ENCODE measurements around the gene SNRNP70.
A peak's percentile ranks its signal among the peaks of the same experiment; 100 is the strongest.

The SNRNP70 gene

GRCh38 chr19:49102303-49102702 lies 17.1 kb downstream of the SNRNP70 start:
- H3K27ac ChIP-seq (ENCODE audit: low read depth, low read length) = no peak overlapping the region
- H3K27me3 ChIP-seq (ENCODE audit: insufficient read depth, low read length) = no peaks in the 10 kb centered on the region
- H3K36me3 ChIP-seq (ENCODE audit: insufficient read depth, low read length) = peaks cover 18% of the 10 kb centered on the region
- H3K79me2 ChIP-seq (ENCODE audit: control insufficient read depth, insufficient read depth, low read length, unreplicated experiment) = peaks cover 13% of the 10 kb centered on the region
- H2AFZ ChIP-seq (ENCODE audit: low read length, unreplicated experiment) = no peak overlapping the region
- no peak overlapping the region for H3K4me3 ChIP-seq (ENCODE audit: low read depth, low read length)
- H3K4me1 ChIP-seq (ENCODE audit: control insufficient read depth, insufficient read depth, low read length, unreplicated experiment) = no peaks in the 10 kb centered on the region

GRCh38 chr19:49103331-49104085 lies 18.3 kb downstream of the SNRNP70 start:
- H3K27me3 ChIP-seq (ENCODE audit: insufficient read depth, low read length) = no peaks in the 10 kb centered on the region
- peaks cover 8% of the 10 kb centered on the region for H3K36me3 ChIP-seq (ENCODE audit: insufficient read depth, low read length)
- no peak overlapping the region for H2AFZ ChIP-seq (ENCODE audit: low read length, unreplicated experiment)
- no peak overlapping the region for H3K4me3 ChIP-seq (ENCODE audit: low read depth, low read length)
- peaks cover 3% of the 10 kb centered on the region for H3K79me2 ChIP-seq (ENCODE audit: control insufficient read depth, insufficient read depth, low read length, unreplicated experiment)
- no peaks in the 10 kb centered on the region for H3K4me1 ChIP-seq (ENCODE audit: control insufficient read depth, insufficient read depth, low read length, unreplicated experiment)
- H3K27ac ChIP-seq (ENCODE audit: low read depth, low read length) = no peak overlapping the region

- Histone ChIP-seq H3K4me3 (ENCODE audit: low read depth, low read length) (no peak overlapping the region), H3K27me3 (ENCODE audit: insufficient read depth, low read length) (no peaks in the 10 kb centered on the region), H3K4me1 (ENCODE audit: control insufficient read depth, insufficient read depth, low read length, unreplicated experiment) (no peaks in the 10 kb centered on the region), H2AFZ (ENCODE audit: low read length, unreplicated experiment) (no peak overlapping the region), H3K36me3 (ENCODE audit: insufficient read depth, low read length) (peaks cover 2% of the 10 kb centered on the region; the same call in 1 of the 2 replicates), H3K27ac (ENCODE audit: low read depth, low read length) (no peak overlapping the region), H3K79me2 (ENCODE audit: control insufficient read depth, insufficient read depth, low read length, unreplicated experiment) (no peaks in the 10 kb centered on the region)
These were observed 19.1 kb downstream of the SNRNP70 start for GRCh38 chr19:49104229-49104864.

- H3K4me1 ChIP-seq (ENCODE audit: control insufficient read depth, insufficient read depth, low read length, unreplicated experiment) = peaks cover 8% of the 10 kb centered on the region
- H3K27ac ChIP-seq (ENCODE audit: low read depth, low read length) = no peak overlapping the region
- H3K79me2 ChIP-seq (ENCODE audit: control insufficient read depth, insufficient read depth, low read length, unreplicated experiment) = no peaks in the 10 kb centered on the region
- H2AFZ ChIP-seq (ENCODE audit: low read length, unreplicated experiment) = no peak overlapping the region
- H3K36me3 ChIP-seq (ENCODE audit: insufficient read depth, low read length) = 0 out of 2 replicates have a peak, but pooled peaks cover 2% of the 10 kb centered on the region
- H3K27me3 ChIP-seq (ENCODE audit: insufficient read depth, low read length) = no peaks in the 10 kb centered on the region
- H3K4me3 ChIP-seq (ENCODE audit: low read depth, low read length) = no peak overlapping the region
These were observed 21.4 kb downstream of the SNRNP70 start for GRCh38 chr19:49106648-49107135.

GRCh38 chr19:49107625-49108459 lies 22.6 kb downstream of the SNRNP70 start:
- no peak overlapping the region for H3K4me3 ChIP-seq (ENCODE audit: low read depth, low read length)
- H2AFZ ChIP-seq (ENCODE audit: low read length, unreplicated experiment) = no peak overlapping the region
- no peak overlapping the region for H3K27ac ChIP-seq (ENCODE audit: low read depth, low read length)

GRCh38 chr19:49109051-49109450 lies 23.8 kb downstream of the SNRNP70 start:
- Histone ChIP-seq H3K4me3 (ENCODE audit: low read depth, low read length) (no peak overlapping the region), H3K27ac (ENCODE audit: low read depth, low read length) (no peak overlapping the region), H3K27me3 (ENCODE audit: insufficient read depth, low read length) (no peaks in the 10 kb centered on the region), H3K79me2 (ENCODE audit: control insufficient read depth, insufficient read depth, low read length, unreplicated experiment) (no peaks in the 10 kb centered on the region), H3K36me3 (ENCODE audit: insufficient read depth, low read length) (0 out of 2 replicates have a peak, but pooled peaks cover 2% of the 10 kb centered on the region), H3K4me1 (ENCODE audit: control insufficient read depth, insufficient read depth, low read length, unreplicated experiment) (peaks cover 8% of the 10 kb centered on the region), H2AFZ (ENCODE audit: low read length, unreplicated experiment) (no peak overlapping the region)

More at GRCh38 chr19:49107625-49108459, 22.6 kb downstream of the SNRNP70 start:
- H3K27me3 ChIP-seq (ENCODE audit: insufficient read depth, low read length) = no peaks in the 10 kb centered on the region
- H3K4me1 ChIP-seq (ENCODE audit: control insufficient read depth, insufficient read depth, low read length, unreplicated experiment) = peaks cover 8% of the 10 kb centered on the region
- H3K79me2 ChIP-seq (ENCODE audit: control insufficient read depth, insufficient read depth, low read length, unreplicated experiment) = no peaks in the 10 kb centered on the region
- 0 out of 2 replicates have a peak, but pooled peaks cover 2% of the 10 kb centered on the region for H3K36me3 ChIP-seq (ENCODE audit: insufficient read depth, low read length)

GRCh38 chr19:49109569-49110233 lies 24.4 kb downstream of the SNRNP70 start:
- H3K27ac ChIP-seq (ENCODE audit: low read depth, low read length) = no peak overlapping the region
- H3K27me3 ChIP-seq (ENCODE audit: insufficient read depth, low read length) = no peaks in the 10 kb centered on the region
- no peaks in the 10 kb centered on the region for H3K79me2 ChIP-seq (ENCODE audit: control insufficient read depth, insufficient read depth, low read length, unreplicated experiment)
- peaks cover 8% of the 10 kb centered on the region for H3K4me1 ChIP-seq (ENCODE audit: control insufficient read depth, insufficient read depth, low read length, unreplicated experiment)
- H3K4me3 ChIP-seq (ENCODE audit: low read depth, low read length) = no peak overlapping the region
- 0 out of 2 replicates have a peak, but pooled peaks cover 2% of the 10 kb centered on the region for H3K36me3 ChIP-seq (ENCODE audit: insufficient read depth, low read length)
- H2AFZ ChIP-seq (ENCODE audit: low read length, unreplicated experiment) = no peak overlapping the region

- Histone ChIP-seq H3K79me2 (ENCODE audit: control insufficient read depth, insufficient read depth, low read length, unreplicated experiment) (no peaks in the 10 kb centered on the region), H3K27ac (ENCODE audit: low read depth, low read length) (peak overlapping the region; percentile 7; the same call in 1 of the 2 replicates), H3K27me3 (ENCODE audit: insufficient read depth, low read length) (no peaks in the 10 kb centered on the region), H3K36me3 (ENCODE audit: insufficient read depth, low read length) (0 out of 2 replicates have a peak, but pooled peaks cover 2% of the 10 kb centered on the region), H2AFZ (ENCODE audit: low read length, unreplicated experiment) (no peak overlapping the region), H3K4me1 (ENCODE audit: control insufficient read depth, insufficient read depth, low read length, unreplicated experiment) (peaks cover 8% of the 10 kb centered on the region), H3K4me3 (ENCODE audit: low read depth, low read length) (no peak overlapping the region)
These were observed 25.3 kb downstream of the SNRNP70 start for GRCh38 chr19:49110567-49110966.

GRCh38 chr19:49111218-49111998 lies 26.2 kb downstream of the SNRNP70 start:
- H2AFZ ChIP-seq (ENCODE audit: low read length, unreplicated experiment) = no peak overlapping the region
- no peaks in the 10 kb centered on the region for H3K79me2 ChIP-seq (ENCODE audit: control insufficient read depth, insufficient read depth, low read length, unreplicated experiment)
- H3K27me3 ChIP-seq (ENCODE audit: insufficient read depth, low read length) = no peaks in the 10 kb centered on the region
- H3K4me1 ChIP-seq (ENCODE audit: control insufficient read depth, insufficient read depth, low read length, unreplicated experiment) = peaks cover 8% of the 10 kb centered on the region
- H3K27ac ChIP-seq (ENCODE audit: low read depth, low read length) = no peak overlapping the region
- H3K4me3 ChIP-seq (ENCODE audit: low read depth, low read length) = no peak overlapping the region
- no peaks in the 10 kb centered on the region for H3K36me3 ChIP-seq (ENCODE audit: insufficient read depth, low read length)
